ENCODE data around the gene FOXR2.

Gene FOXR2, protein sequence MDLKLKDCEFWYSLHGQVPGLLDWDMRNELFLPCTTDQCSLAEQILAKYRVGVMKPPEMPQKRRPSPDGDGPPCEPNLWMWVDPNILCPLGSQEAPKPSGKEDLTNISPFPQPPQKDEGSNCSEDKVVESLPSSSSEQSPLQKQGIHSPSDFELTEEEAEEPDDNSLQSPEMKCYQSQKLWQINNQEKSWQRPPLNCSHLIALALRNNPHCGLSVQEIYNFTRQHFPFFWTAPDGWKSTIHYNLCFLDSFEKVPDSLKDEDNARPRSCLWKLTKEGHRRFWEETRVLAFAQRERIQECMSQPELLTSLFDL

DNA sequence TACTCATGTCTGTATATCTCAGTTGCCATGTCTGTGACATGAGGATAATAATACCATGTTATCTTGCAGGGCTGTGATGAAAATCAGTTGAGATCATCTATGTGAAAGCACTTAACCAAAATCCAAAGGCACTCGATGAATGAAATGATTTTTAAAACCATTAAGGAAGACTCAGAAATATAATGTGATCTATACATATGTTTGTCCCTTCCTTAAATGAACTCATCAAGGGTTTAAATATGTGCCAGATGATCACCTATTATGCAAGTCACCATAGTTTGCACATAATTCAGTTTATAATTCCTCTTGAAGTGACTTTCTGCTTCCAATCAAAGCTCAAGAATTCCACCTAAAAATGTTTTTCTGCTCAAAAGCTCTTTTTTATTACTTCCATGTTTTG is at the start of gene FOXR2:
FOXR2 (plus strand) TSS at position 301 of the 400 bp plus-strand sequence. CDS start 312 bp downstream, outside the sequence.
- ATAC-seq, result no peak
- TF ChIP-seq PPARA (CRISPR knock-in tag; IDR thresholded peaks at IDR 0.05; ENCODE audit: borderline replicate concordance), result no peak
- TF ChIP-seq, protein P1, sequence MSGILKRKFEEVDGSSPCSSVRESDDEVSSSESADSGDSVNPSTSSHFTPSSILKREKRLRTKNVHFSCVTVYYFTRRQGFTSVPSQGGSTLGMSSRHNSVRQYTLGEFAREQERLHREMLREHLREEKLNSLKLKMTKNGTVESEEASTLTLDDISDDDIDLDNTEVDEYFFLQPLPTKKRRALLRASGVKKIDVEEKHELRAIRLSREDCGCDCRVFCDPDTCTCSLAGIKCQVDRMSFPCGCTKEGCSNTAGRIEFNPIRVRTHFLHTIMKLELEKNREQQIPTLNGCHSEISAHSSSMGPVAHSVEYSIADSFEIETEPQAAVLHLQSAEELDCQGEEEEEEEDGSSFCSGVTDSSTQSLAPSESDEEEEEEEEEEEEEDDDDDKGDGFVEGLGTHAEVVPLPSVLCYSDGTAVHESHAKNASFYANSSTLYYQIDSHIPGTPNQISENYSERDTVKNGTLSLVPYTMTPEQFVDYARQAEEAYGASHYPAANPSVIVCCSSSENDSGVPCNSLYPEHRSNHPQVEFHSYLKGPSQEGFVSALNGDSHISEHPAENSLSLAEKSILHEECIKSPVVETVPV (CRISPR knock-in tag; IDR thresholded peaks at IDR 0.05), result no peak
- TF ChIP-seq ZNF565 (CRISPR knock-in tag; conservative IDR thresholded peaks at IDR 0.05; ENCODE audit: low read depth), result no peak
- TF ChIP-seq, protein P2, sequence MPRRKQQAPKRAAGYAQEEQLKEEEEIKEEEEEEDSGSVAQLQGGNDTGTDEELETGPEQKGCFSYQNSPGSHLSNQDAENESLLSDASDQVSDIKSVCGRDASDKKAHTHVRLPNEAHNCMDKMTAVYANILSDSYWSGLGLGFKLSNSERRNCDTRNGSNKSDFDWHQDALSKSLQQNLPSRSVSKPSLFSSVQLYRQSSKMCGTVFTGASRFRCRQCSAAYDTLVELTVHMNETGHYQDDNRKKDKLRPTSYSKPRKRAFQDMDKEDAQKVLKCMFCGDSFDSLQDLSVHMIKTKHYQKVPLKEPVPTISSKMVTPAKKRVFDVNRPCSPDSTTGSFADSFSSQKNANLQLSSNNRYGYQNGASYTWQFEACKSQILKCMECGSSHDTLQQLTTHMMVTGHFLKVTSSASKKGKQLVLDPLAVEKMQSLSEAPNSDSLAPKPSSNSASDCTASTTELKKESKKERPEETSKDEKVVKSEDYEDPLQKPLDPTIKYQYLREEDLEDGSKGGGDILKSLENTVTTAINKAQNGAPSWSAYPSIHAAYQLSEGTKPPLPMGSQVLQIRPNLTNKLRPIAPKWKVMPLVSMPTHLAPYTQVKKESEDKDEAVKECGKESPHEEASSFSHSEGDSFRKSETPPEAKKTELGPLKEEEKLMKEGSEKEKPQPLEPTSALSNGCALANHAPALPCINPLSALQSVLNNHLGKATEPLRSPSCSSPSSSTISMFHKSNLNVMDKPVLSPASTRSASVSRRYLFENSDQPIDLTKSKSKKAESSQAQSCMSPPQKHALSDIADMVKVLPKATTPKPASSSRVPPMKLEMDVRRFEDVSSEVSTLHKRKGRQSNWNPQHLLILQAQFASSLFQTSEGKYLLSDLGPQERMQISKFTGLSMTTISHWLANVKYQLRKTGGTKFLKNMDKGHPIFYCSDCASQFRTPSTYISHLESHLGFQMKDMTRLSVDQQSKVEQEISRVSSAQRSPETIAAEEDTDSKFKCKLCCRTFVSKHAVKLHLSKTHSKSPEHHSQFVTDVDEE (CRISPR knock-in tag; IDR thresholded peaks at IDR 0.05), result no peak
- TF ChIP-seq OSR1 (CRISPR knock-in tag; IDR thresholded peaks at IDR 0.05), result no peak
- no peak for TF ChIP-seq ZNF70 (CRISPR knock-in tag; IDR thresholded peaks at IDR 0.05)
- no peak for TF ChIP-seq CSDC2 (CRISPR knock-in tag; IDR thresholded peaks at IDR 0.05)
- TF ChIP-seq TCF4 (CRISPR knock-in tag; IDR thresholded peaks at IDR 0.05; ENCODE audit: borderline replicate concordance), result no peak
- no peak for TF ChIP-seq ESRRG (CRISPR knock-in tag; IDR thresholded peaks at IDR 0.05)
- no peak for TF ChIP-seq ZC3H10 (CRISPR knock-in tag; IDR thresholded peaks at IDR 0.05)
- TF ChIP-seq ARNTL (CRISPR knock-in tag; IDR thresholded peaks at IDR 0.05; ENCODE audit: borderline replicate concordance, low read depth), result no peak
- no peak for TF ChIP-seq BACH2 (CRISPR knock-in tag; IDR thresholded peaks at IDR 0.05; ENCODE audit: borderline replicate concordance)
- TF ChIP-seq, protein P3, sequence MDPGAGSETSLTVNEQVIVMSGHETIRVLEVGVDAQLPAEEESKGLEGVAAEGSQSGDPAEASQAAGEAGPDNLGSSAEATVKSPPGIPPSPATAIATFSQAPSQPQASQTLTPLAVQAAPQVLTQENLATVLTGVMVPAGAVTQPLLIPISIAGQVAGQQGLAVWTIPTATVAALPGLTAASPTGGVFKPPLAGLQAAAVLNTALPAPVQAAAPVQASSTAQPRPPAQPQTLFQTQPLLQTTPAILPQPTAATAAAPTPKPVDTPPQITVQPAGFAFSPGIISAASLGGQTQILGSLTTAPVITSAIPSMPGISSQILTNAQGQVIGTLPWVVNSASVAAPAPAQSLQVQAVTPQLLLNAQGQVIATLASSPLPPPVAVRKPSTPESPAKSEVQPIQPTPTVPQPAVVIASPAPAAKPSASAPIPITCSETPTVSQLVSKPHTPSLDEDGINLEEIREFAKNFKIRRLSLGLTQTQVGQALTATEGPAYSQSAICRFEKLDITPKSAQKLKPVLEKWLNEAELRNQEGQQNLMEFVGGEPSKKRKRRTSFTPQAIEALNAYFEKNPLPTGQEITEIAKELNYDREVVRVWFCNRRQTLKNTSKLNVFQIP (CRISPR knock-in tag; IDR thresholded peaks at IDR 0.05; ENCODE audit: borderline replicate concordance, low read depth), result no peak
- TF ChIP-seq ZFP30 (CRISPR knock-in tag; IDR thresholded peaks at IDR 0.05), result no peak
- TF ChIP-seq ISL1 (CRISPR knock-in tag; IDR thresholded peaks at IDR 0.05), result no peak
- TF ChIP-seq GLIS3 (CRISPR knock-in tag; IDR thresholded peaks at IDR 0.05), result no peak
- no peak for TF ChIP-seq ZFP3 (CRISPR knock-in tag; IDR thresholded peaks at IDR 0.05)

DNA sequence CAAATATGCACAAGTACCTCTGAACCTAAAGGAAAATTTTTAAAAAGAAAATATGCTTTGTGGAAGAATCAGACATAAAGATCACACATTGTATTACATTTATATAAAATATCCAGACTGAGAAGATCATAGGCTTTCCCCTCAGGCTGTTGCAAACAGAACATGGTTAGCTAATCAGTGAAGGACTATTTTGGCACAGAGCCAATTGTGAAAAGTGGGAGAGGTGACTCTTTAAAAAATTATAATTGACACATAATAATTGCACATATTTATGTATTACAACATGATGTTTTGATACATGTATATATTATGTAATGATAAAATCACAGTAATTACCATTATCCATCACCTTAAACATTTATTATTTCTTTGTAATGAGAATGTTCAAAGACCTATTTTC is 44.1 kb upstream of the FOXR2 start:
- TF ChIP-seq, protein P1 (CRISPR knock-in tag; IDR thresholded peaks at IDR 0.05), result no peak
- TF ChIP-seq ESRRG (CRISPR knock-in tag; IDR thresholded peaks at IDR 0.05), result no peak
- no peak for TF ChIP-seq SNAI2 (CRISPR knock-in tag; IDR thresholded peaks at IDR 0.05)
- TF ChIP-seq ARNTL (CRISPR knock-in tag; IDR thresholded peaks at IDR 0.05; ENCODE audit: borderline replicate concordance, low read depth), result no peak
- no peak for TF ChIP-seq CSDC2 (CRISPR knock-in tag; IDR thresholded peaks at IDR 0.05)
- no peak for ATAC-seq

DNA sequence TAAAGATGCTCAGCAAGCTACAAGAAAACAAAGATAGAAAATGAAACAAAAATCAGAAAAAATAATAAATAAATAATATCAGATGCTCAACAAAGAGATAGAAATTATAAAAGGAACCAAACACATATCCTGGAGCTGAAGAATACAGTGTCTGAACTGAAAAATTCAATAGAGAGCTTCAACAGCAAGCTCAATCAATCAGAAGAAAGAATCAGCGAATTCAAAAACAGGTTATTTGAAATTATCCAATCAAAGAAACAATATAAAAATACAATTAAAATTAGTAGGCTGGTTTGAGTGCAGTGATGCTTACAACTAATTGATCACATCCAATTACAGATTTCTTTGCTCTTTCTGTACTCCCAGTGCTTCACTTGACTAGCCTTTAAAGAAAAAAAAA is 40.8 kb upstream of the FOXR2 start:
- TF ChIP-seq TCF4 (CRISPR knock-in tag; IDR thresholded peaks at IDR 0.05; ENCODE audit: borderline replicate concordance), result no peak
- no peak for TF ChIP-seq GLIS3 (CRISPR knock-in tag; IDR thresholded peaks at IDR 0.05)
- TF ChIP-seq TOX (CRISPR knock-in tag; IDR thresholded peaks at IDR 0.05; ENCODE audit: borderline replicate concordance), result no peak
- no peak for TF ChIP-seq BACH2 (CRISPR knock-in tag; IDR thresholded peaks at IDR 0.05; ENCODE audit: borderline replicate concordance)
- no peak for TF ChIP-seq RARB (CRISPR knock-in tag; IDR thresholded peaks at IDR 0.05)
- TF ChIP-seq, protein P3 (CRISPR knock-in tag; IDR thresholded peaks at IDR 0.05; ENCODE audit: borderline replicate concordance, low read depth), result no peak
- ATAC-seq, result no peak

Data from SK-N-SH treated with all-trans-retinoic acid at 6 μM for 48 hours (cell line).